Stimulated activated CD4-positive, alpha-beta T cell treated with anti-CD3 and anti-CD28 coated beads, TNF-alpha, amount 100 ng/mL, for 24 hours (primary cell): Measurements from ENCODE around the gene UFC1.
"Not testable (repeated sequence)": the region's sequence is repeated elsewhere in the genome, so short reads cannot be mapped to it uniquely, and the experiment has no call there.

Experiments
- DNase-seq, 3 experiments: peaks; one replicate each; pipeline ENCODE4 v3.0.0-alpha.2; 2020; ENCODE audit warnings: low read depth in 3 of 3

UFC1 gene

GRCh38 chr1:161153682-161154337 lies at the start of gene UFC1:
Gene UFC1, plus strand, starts transcription at chr1:161153978. Its CDS starts 20 bp downstream, at chr1:161153998.
- DNase-seq = peak; percentile 56 to 72 (median 70)

- DNase-seq = no peak
Observed at GRCh38 chr1:161106431-161106830, 47.3 kb upstream of the UFC1 start.

- no peak for DNase-seq
Observed at GRCh38 chr1:161111117-161111516, 42.7 kb upstream of the UFC1 start.

GRCh38 chr1:161111527-161111926 lies 42.3 kb upstream of the UFC1 start:
- DNase-seq = no peak

- DNase-seq = no peak
Observed at GRCh38 chr1:161113915-161114314, 39.9 kb upstream of the UFC1 start.

- DNase-seq = no peak
Observed at GRCh38 chr1:161114556-161114955, 39.2 kb upstream of the UFC1 start.

- DNase-seq = peak in 1 of 3 experiments; percentile 39
Observed at GRCh38 chr1:161115132-161115711, 38.6 kb upstream of the UFC1 start.

GRCh38 chr1:161115961-161116360 lies 37.8 kb upstream of the UFC1 start:
- not testable (repeated sequence) for DNase-seq

- peak; percentile 68 to 86 (median 70) for DNase-seq
Observed at GRCh38 chr1:161117759-161118581, 35.8 kb upstream of the UFC1 start, which contains the start of the genes NIT1 and PFDN2. Gene NIT1, plus strand, starts transcription at chr1:161118105. Its CDS starts 72 bp downstream, at chr1:161118177. Gene PFDN2, minus strand, starts transcription at chr1:161118037. Its CDS starts 11 bp downstream, at chr1:161118026.

- DNase-seq = peak; percentile 44 to 65 (median 58)
Observed at GRCh38 chr1:161119092-161119903, 34.5 kb upstream of the UFC1 start.

GRCh38 chr1:161121042-161121650 lies 32.6 kb upstream of the UFC1 start:
- no peak for DNase-seq

GRCh38 chr1:161121834-161122233 lies 31.9 kb upstream of the UFC1 start:
- no peak for DNase-seq

- DNase-seq = no peak
Observed at GRCh38 chr1:161122967-161123366, 30.8 kb upstream of the UFC1 start.

GRCh38 chr1:161127649-161128048 lies 26.1 kb upstream of the UFC1 start:
- no peak for DNase-seq

- no peak for DNase-seq
Observed at GRCh38 chr1:161128591-161129420, 25.0 kb upstream of the UFC1 start.

- no peak for DNase-seq
Observed at GRCh38 chr1:161130266-161130665, 23.5 kb upstream of the UFC1 start.

- no peak for DNase-seq
Observed at GRCh38 chr1:161131523-161132409, 22.0 kb upstream of the UFC1 start.

- peak; percentile 81 to 89 (median 87) for DNase-seq
Observed at GRCh38 chr1:161132410-161133219, 21.2 kb upstream of the UFC1 start, which contains the start of gene DEDD. Gene DEDD, minus strand, starts transcription at chr1:161132667. Its CDS starts 8,205 bp downstream, at chr1:161124462.
